Measurements from ENCODE around the gene RNASEH2B. TPM values are rescaled to one million over a fixed set of nuclear protein-coding genes. Genes with fewer than 3 reads are reported as not detected.

RNASEH2B gene
- total RNA-seq, 2 experiments from 2014 or later, result 61.8 to 88.5 TPM

DNA sequence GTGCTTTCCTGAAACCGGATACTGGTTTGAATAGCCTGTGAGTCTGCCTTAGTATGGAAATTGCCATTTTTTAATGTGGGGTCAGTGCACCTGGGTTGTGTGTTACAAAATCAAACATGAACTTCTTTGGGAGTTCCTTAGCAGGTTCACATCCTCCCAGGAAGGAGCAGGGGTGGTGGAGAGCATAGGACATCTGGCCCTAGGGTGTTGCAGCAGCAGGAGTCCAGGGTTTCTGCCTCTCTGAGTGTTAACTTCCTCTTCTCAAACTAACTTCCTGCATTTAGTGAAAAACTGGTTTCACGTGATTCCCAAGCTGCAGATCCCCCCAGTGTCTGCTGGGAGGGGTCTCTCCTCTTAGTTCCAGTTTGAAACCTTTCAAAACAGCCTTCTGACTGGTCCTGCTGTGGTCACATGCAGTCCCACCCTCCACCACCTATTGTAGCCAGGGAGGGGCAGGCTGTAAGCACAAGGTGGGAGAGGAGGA, 7.2 kb downstream of the RNASEH2B start:
- no peak overlapping the region for H3K4me3 Mint-ChIP-seq
- no peaks in the 10 kb centered on the region for H3K9me3 Mint-ChIP-seq (ENCODE audit: low read depth)
- ChIA-PET POLR2A (interaction anchor here (1.0 kb wide), 1 partner anchor 980 kb away, joined by 3 read pairs; no protein-coding TSS in a partner anchor), CTCF (interaction anchor here (0.6 to 1.0 kb wide), 2 partner anchors 21 to 23 kb away, joined by 3 read pairs; no protein-coding TSS in a partner anchor)
- DNase-seq, result no peak
- ATAC-seq, result no peak
- no peaks in the 10 kb centered on the region for H3K27me3 Mint-ChIP-seq
- H3K36me3 Mint-ChIP-seq (ENCODE audit: low read depth), result peaks cover 13% of the 10 kb centered on the region
- intact Hi-C loops (cut with DNase I, micrococcal nuclease), result loop anchor here (10.0 kb wide), 3 partner anchors 148 to 1232 kb away; no protein-coding TSS in a partner anchor
- H3K4me1 Mint-ChIP-seq, result peaks cover 64% of the 10 kb centered on the region
- H3K27ac Mint-ChIP-seq, result peak overlapping the region; percentile 71

DNA sequence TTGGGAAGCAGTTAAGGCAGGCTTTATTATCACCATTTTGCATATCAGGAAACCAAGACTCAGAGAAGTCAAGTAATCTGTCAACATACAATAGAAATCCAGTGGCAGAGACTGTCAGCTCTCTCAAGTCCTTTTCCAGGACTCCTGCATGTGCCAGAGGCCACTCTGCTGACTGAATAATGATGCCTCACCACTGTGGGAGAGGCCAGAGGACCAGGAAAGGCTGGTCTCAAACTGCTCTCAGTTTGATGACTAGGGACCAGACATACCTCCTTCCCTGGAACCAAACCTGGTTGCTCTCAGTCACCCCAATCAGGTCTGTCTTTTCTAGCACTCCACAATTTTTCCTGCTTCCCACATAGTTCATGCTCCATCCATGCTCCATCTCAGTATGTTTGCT, 8.0 kb downstream of the RNASEH2B start:
- intact Hi-C loops (cut with DNase I, micrococcal nuclease), result loop anchor here (10.0 kb wide), 3 partner anchors 147 to 1233 kb away; no protein-coding TSS in a partner anchor
- POLR2A ChIA-PET, result interaction anchor here (1.0 kb wide), 1 partner anchor 981 kb away, joined by 3 read pairs; no protein-coding TSS in a partner anchor

DNA sequence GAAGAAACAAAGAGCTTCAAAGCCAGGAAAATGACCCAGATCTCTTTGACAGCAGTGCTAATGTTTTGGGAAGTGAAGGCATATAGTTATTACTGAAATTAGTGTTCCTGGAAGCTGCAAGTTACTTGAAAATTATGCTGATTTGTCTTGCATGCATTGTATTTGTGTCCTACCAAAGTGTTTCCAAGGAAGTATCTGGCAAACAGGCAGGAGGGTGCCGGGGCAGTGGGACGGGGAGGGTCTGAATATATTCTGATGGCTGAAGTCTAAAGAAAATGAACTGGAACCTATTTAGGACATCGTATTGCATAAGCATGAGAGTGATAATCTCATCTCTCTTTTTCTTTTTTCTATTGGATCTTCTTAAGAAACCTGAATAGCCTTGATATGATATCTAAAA, 9.0 kb downstream of the RNASEH2B start:
- peaks cover 58% of the 10 kb centered on the region for H3K4me1 Mint-ChIP-seq
- no peak for ATAC-seq
- intact Hi-C loops (cut with DNase I, micrococcal nuclease), result loop anchor here (10.0 kb wide), 3 partner anchors 146 to 1234 kb away; no protein-coding TSS in a partner anchor
- H3K27me3 Mint-ChIP-seq, result no peaks in the 10 kb centered on the region
- DNase-seq, result no peak
- H3K4me3 Mint-ChIP-seq, result no peak overlapping the region
- peaks cover 30% of the 10 kb centered on the region for H3K36me3 Mint-ChIP-seq (ENCODE audit: low read depth)
- ChIA-PET POLR2A (no interaction called here), CTCF (interaction anchor here (0.6 kb wide), 1 partner anchor 1480 kb away, joined by 3 read pairs; no protein-coding TSS in a partner anchor)
- H3K9me3 Mint-ChIP-seq (ENCODE audit: low read depth), result peaks cover 16% of the 10 kb centered on the region
- H3K27ac Mint-ChIP-seq, result no peak overlapping the region

More for the DNA sequence above, 8.0 kb downstream of the RNASEH2B start:
- no peaks in the 10 kb centered on the region for H3K27me3 Mint-ChIP-seq
- H3K4me3 Mint-ChIP-seq, result no peak overlapping the region
- CTCF ChIA-PET, result no interaction called here
- ATAC-seq (no peak), DNase-seq (no peak)
- peaks cover 59% of the 10 kb centered on the region for H3K4me1 Mint-ChIP-seq
- peaks cover 7% of the 10 kb centered on the region for H3K9me3 Mint-ChIP-seq (ENCODE audit: low read depth)
- peaks cover 21% of the 10 kb centered on the region for H3K36me3 Mint-ChIP-seq (ENCODE audit: low read depth)
- H3K27ac Mint-ChIP-seq, result no peak overlapping the region

DNA sequence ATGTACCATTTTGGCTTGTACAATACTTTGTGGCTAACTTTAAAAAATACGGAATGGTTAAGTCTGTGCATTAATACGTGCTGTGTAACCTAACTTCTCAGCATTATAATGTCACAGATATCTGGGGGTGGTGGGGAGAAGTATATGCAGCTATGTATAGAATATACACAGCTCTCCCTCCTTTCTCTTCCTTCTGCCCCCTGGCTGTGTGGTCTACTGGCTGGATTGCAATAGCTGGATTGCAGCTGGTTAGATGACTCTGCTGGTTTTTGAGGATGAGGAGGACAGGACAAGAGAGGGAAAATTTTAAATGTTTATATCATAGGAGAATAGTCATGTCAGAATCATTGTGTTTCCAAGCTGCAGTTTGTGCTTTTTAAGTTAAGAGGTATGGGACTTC, 9.7 kb downstream of the RNASEH2B start:
- Mint-ChIP-seq H3K9me3 (ENCODE audit: low read depth) (peaks cover 22% of the 10 kb centered on the region), H3K36me3 (ENCODE audit: low read depth) (peaks cover 36% of the 10 kb centered on the region), H3K4me3 (no peak overlapping the region), H3K4me1 (peaks cover 53% of the 10 kb centered on the region), H3K27ac (no peak overlapping the region), H3K27me3 (no peaks in the 10 kb centered on the region)
- ChIA-PET CTCF (interaction anchor here (0.6 to 4.6 kb wide), 2 partner anchors 7 to 796 kb away, joined by 3 to 19 read pairs; no protein-coding TSS in a partner anchor), POLR2A (no interaction called here)
- ATAC-seq (no peak), DNase-seq (no peak)
- intact Hi-C loops (cut with DNase I, micrococcal nuclease), result loop anchor here (10.0 kb wide), 3 partner anchors 146 to 1234 kb away; no protein-coding TSS in a partner anchor

DNA sequence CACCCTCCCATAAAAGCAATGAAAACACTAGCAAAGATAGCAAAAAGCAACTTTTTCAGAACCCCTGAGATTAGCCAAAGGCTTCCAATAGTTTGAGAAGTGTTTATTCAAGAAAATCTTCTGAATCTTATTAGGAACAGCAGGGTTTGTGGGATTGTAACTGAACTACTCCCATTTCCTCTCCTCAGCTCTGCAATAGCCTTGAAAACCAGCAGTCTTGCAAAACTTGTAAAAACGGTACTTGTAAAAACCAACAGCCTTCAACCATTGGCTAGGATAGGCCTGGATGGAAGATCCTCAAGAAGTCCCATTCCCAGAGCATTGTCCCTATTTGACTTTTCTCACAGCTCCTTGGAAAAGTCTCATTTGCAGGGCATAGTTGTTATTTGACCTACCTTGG, 12.1 kb downstream of the RNASEH2B start:
- H3K9me3 Mint-ChIP-seq (ENCODE audit: low read depth), result peaks cover 23% of the 10 kb centered on the region
- no peak overlapping the region for H3K4me3 Mint-ChIP-seq
- DNase-seq (no peak), ATAC-seq (no peak)
- no peaks in the 10 kb centered on the region for H3K27me3 Mint-ChIP-seq
- peaks cover 41% of the 10 kb centered on the region for H3K36me3 Mint-ChIP-seq (ENCODE audit: low read depth)
- ChIA-PET POLR2A (no interaction called here), CTCF (interaction anchor here (0.5 to 4.6 kb wide), 3 partner anchors 9 to 1739 kb away, joined by 3 to 19 read pairs (median 3); no protein-coding TSS in a partner anchor)
- no peak overlapping the region for H3K27ac Mint-ChIP-seq
- intact Hi-C loops (cut with DNase I, micrococcal nuclease), result no loop called here
- H3K4me1 Mint-ChIP-seq, result peaks cover 35% of the 10 kb centered on the region

DNA sequence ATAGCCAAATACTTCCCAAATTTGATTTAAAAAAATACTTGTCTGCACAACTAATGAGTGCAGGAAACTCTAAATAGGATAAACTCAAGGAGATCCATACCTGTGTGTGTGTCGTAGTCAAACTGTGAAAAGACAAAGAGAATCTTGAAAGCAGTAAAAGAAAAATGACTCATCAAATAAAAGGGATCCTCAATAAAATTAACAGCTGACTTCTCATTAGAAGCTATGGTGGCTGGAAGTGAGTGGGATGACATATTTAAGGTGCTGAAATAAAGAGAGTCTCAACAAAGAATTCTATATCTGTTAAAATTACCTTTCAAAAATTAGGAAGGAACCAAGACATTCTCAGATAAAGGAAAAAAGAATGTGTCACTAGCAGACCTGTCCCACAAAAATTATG, 13.7 kb downstream of the RNASEH2B start:
- POLR2A ChIA-PET, result no interaction called here
- Mint-ChIP-seq H3K4me3 (no peak overlapping the region), H3K27ac (no peak overlapping the region), H3K4me1 (peaks cover 29% of the 10 kb centered on the region), H3K9me3 (ENCODE audit: low read depth) (peaks cover 23% of the 10 kb centered on the region), H3K27me3 (no peaks in the 10 kb centered on the region), H3K36me3 (ENCODE audit: low read depth) (peaks cover 41% of the 10 kb centered on the region)
- CTCF ChIA-PET, result interaction anchor here (1.2 to 4.6 kb wide), 2 partner anchors 9 to 11 kb away, joined by 3 to 19 read pairs; no protein-coding TSS in a partner anchor
- intact Hi-C loops (cut with DNase I, micrococcal nuclease), result no loop called here
- DNase-seq (no peak), ATAC-seq (no peak)

DNA sequence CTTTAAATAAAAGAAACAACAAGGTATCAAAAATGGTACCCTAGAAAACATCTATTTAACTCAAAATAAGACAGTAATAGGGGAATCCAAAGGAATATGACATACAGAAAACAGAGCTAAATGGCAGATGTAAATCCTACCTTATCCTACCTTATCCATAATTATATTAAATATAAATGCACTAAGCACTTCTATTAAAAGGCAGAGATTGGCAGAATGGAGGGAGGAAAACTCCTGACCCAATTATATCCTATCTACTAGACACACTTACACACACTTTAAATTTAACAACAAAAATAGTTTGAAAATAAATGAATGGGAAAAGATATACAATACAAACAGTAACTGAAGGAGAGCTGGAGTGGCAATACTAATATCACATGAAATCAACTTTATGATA, 14.4 kb downstream of the RNASEH2B start:
- peaks cover 23% of the 10 kb centered on the region for H3K9me3 Mint-ChIP-seq (ENCODE audit: low read depth)
- peaks cover 25% of the 10 kb centered on the region for H3K4me1 Mint-ChIP-seq
- no peak for ATAC-seq
- intact Hi-C loops (cut with DNase I, micrococcal nuclease), result no loop called here
- no peak overlapping the region for H3K4me3 Mint-ChIP-seq
- no peaks in the 10 kb centered on the region for H3K27me3 Mint-ChIP-seq
- H3K36me3 Mint-ChIP-seq (ENCODE audit: low read depth), result peaks cover 43% of the 10 kb centered on the region
- POLR2A ChIA-PET, result no interaction called here
- CTCF ChIA-PET, result no interaction called here
- no peak overlapping the region for H3K27ac Mint-ChIP-seq
- DNase-seq, result no peak

DNA sequence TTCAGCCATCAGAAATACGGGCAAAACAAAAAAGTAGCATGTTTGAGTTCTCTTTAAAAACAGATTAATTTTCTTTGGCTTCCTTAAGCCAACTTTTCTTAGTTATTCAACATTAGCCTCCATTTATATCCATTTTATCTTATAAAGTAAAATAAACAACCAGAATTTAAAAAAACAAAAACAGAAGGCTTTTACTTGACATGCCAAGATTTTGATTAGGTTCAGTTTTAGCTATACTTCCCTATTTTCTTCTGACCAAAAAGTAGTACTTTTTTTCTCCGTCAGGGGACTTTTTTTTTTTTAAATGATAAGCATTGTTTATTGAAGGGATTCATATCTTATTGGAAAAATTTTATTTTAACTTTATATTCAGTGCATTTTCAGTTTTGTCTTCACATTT, 18.1 kb downstream of the RNASEH2B start:
- POLR2A ChIA-PET, result interaction anchor here (0.6 to 0.9 kb wide), 2 partner anchors 16 to 84 kb away, joined by 3 to 4 read pairs; no protein-coding TSS in a partner anchor
- peaks cover 36% of the 10 kb centered on the region for H3K36me3 Mint-ChIP-seq (ENCODE audit: low read depth)
- intact Hi-C loops (cut with DNase I, micrococcal nuclease), result no loop called here

DNA sequence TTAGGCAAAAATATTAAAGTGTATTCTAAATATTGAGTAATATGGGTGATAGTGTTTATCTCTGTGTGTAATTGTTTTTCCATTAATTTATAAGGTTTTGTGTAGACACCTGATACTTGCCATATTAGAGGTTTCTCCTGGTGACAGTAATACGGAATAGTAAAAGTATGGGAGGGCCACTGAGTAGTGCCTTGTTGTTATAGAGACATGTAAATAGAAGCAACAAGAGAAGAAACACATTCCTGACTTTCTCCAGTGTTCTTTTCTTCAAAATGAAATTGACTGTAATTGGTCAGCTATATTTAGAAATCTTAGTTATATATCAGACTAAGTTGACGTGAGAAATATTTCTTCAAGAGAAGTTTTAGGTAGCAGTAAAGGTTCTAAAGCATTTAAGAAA, 18.5 kb downstream of the RNASEH2B start:
- H3K27ac Mint-ChIP-seq, result no peak overlapping the region
- POLR2A ChIA-PET, result interaction anchor here (0.6 kb wide), 1 partner anchor 84 kb away, joined by 4 read pairs; no protein-coding TSS in a partner anchor
- H3K27me3 Mint-ChIP-seq, result no peaks in the 10 kb centered on the region
- no peak overlapping the region for H3K4me3 Mint-ChIP-seq
- DNase-seq (no peak), ATAC-seq (no peak)
- peaks cover 33% of the 10 kb centered on the region for H3K36me3 Mint-ChIP-seq (ENCODE audit: low read depth)
- peaks cover 20% of the 10 kb centered on the region for H3K4me1 Mint-ChIP-seq
- peaks cover 11% of the 10 kb centered on the region for H3K9me3 Mint-ChIP-seq (ENCODE audit: low read depth)
- CTCF ChIA-PET, result interaction anchor here (0.9 kb wide), 1 partner anchor 36 kb away, joined by 3 read pairs; no protein-coding TSS in a partner anchor
- intact Hi-C loops (cut with DNase I, micrococcal nuclease), result no loop called here

More for the DNA sequence above, 18.1 kb downstream of the RNASEH2B start:
- Mint-ChIP-seq H3K4me3 (no peak overlapping the region), H3K27me3 (no peaks in the 10 kb centered on the region), H3K4me1 (peaks cover 20% of the 10 kb centered on the region), H3K27ac (no peak overlapping the region), H3K9me3 (ENCODE audit: low read depth) (peaks cover 15% of the 10 kb centered on the region)
- ATAC-seq (no peak), DNase-seq (no peak)
- CTCF ChIA-PET, result interaction anchor here (1.6 kb wide), 1 partner anchor 16 kb away, joined by 6 read pairs; no protein-coding TSS in a partner anchor

DNA sequence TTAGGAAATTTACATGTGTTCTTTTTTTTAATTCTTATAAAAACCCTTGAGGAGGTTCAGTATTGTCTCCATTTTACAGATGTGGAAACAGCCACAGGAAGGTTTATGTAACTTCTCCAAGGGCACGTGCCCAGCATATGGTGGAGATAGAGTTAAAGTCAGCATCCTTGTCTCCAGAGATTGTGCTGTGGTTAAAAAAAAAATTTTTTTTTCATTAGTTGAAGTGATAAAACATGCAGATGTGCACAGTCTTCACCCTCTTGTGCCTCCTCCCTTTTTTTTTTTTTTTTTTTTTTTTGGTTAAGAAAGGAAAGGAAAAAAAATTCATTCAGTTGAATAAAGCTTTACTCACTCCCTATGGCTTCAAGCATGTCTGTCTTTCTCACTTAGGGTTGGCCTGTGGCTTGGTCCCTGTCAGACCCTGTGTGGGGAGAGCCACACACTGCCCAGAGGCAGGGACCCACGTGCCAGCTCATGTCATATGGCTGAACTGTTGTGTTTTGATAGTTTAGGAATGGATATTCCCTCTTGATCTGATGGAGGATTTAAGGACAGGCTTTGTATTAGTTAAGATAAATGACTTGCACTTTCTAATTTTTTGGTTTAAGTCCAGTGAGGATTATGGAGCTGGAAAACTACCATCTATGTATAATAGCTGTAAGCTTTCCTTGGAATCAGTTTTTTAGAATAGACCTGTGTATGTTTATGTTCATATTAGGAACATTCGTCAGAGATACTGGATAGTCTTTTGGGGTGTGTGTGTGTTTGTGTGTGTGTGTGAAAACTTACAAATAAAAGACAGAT, 19.3 kb downstream of the RNASEH2B start:
- peaks cover 4% of the 10 kb centered on the region for H3K9me3 Mint-ChIP-seq (ENCODE audit: low read depth)

DNA sequence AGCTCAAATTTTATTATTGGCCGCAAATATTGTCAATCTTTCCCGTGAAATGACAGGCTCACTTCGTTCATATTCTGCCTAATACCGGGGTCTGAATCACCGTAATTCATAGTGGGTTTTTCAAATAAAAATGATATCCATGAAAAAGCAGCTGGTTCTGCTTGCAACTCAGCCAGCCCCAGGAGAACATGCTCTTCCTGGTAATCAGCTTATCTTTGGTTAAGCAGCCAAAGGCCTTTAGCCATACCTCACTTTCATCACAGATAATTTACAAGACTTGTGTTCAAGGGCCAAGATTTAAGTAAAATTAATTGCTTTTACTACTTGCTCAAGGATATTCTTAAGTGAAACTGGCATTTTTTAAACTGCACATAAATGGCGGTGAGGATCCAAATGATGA, 22.5 kb downstream of the RNASEH2B start:
- POLR2A ChIA-PET, result no interaction called here
- ATAC-seq, result no peak
- H3K27ac Mint-ChIP-seq, result no peak overlapping the region
- H3K4me3 Mint-ChIP-seq, result no peak overlapping the region
- no peaks in the 10 kb centered on the region for H3K9me3 Mint-ChIP-seq (ENCODE audit: low read depth)
- intact Hi-C loops (cut with DNase I, micrococcal nuclease), result no loop called here
- peaks cover 12% of the 10 kb centered on the region for H3K4me1 Mint-ChIP-seq
- CTCF ChIA-PET, result interaction anchor here (1.1 to 1.7 kb wide), 2 partner anchors 9 to 18 kb away, joined by 3 to 4 read pairs; no protein-coding TSS in a partner anchor
- DNase-seq, result no peak
- peaks cover 44% of the 10 kb centered on the region for H3K36me3 Mint-ChIP-seq (ENCODE audit: low read depth)
- H3K27me3 Mint-ChIP-seq, result no peaks in the 10 kb centered on the region

More for the DNA sequence above, 19.3 kb downstream of the RNASEH2B start:
- no peak overlapping the region for H3K4me3 Mint-ChIP-seq
- no peak for DNase-seq
- no peaks in the 10 kb centered on the region for H3K27me3 Mint-ChIP-seq
- intact Hi-C loops (cut with DNase I, micrococcal nuclease), result no loop called here
- ChIA-PET CTCF (interaction anchor here (0.9 to 1.0 kb wide), 3 partner anchors 15 to 39 kb away, joined by 3 read pairs; no protein-coding TSS in a partner anchor), POLR2A (no interaction called here)
- no peak overlapping the region for H3K27ac Mint-ChIP-seq
- peaks cover 26% of the 10 kb centered on the region for H3K36me3 Mint-ChIP-seq (ENCODE audit: low read depth)
- peaks cover 20% of the 10 kb centered on the region for H3K4me1 Mint-ChIP-seq
- no peak for ATAC-seq
